KMS-11 (cell line): Measurements from ENCODE around the gene CPA2.
"Not testable (repeated sequence)": the region's sequence is repeated elsewhere in the genome, so short reads cannot be mapped to it uniquely, and the experiment has no call there.

Experiments
- H2AFZ ChIP-seq: fragments of 200-600 bp; sonication (generic); 2 replicates; pipeline ENCODE4 v1.6.1; 2016; ENCODE audit warnings: antibody characterized with exemption, mixed run types, low read depth
- H3K27ac ChIP-seq: fragments of 200-600 bp; sonication (generic); 2 replicates; pipeline ENCODE4 v1.6.1; 2016; ENCODE audit warnings: mild to moderate bottlenecking, mixed run types
- H3K27me3 ChIP-seq: fragments of 200-600 bp; sonication (generic); 2 replicates; pipeline ENCODE4 v1.6.1; 2017; ENCODE audit warnings: mild to moderate bottlenecking, low read depth, mixed run types, moderate library complexity; ENCODE audit not compliant: insufficient read depth
- H3K36me3 ChIP-seq: fragments of 200-600 bp; sonication (generic); 2 replicates; pipeline ENCODE4 v1.6.1; 2017; ENCODE audit warnings: mild to moderate bottlenecking, mixed run types; ENCODE audit not compliant: insufficient read depth
- H3K4me1 ChIP-seq: fragments of 200-600 bp; sonication (generic); 2 replicates; pipeline ENCODE4 v1.6.1; 2016; ENCODE audit warnings: mild to moderate bottlenecking, low read depth, mixed run types; ENCODE audit not compliant: poor library complexity, severe bottlenecking
- H3K4me2 ChIP-seq: fragments of 200-600 bp; sonication (generic); 2 replicates; pipeline ENCODE4 v1.7.0; 2016; ENCODE audit warnings: mild to moderate bottlenecking, mixed run types
- H3K4me3 ChIP-seq: fragments of 200-600 bp; sonication (generic); IDR thresholded peaks from 2 replicates; pipeline ENCODE4 v1.6.1; 2017; ENCODE audit warnings: low read depth, low read length, mixed read lengths; ENCODE audit not compliant: insufficient read depth
- H3K79me2 ChIP-seq: fragments of 200-600 bp; sonication (generic); 2 replicates; pipeline ENCODE4 v1.6.1; 2016; ENCODE audit warnings: low read depth, mixed run types; ENCODE audit not compliant: insufficient read depth
- H3K9ac ChIP-seq: fragments of 200-600 bp; sonication (generic); 2 replicates; pipeline ENCODE4 v1.6.1; 2016; ENCODE audit warnings: mild to moderate bottlenecking, mixed run types
- H4K20me1 ChIP-seq: fragments of 200-600 bp; sonication (generic); 2 replicates; pipeline ENCODE4 v1.6.1; 2016; ENCODE audit warnings: mild to moderate bottlenecking, mixed run types; ENCODE audit not compliant: insufficient read depth
- CTCF ChIP-seq: fragments of 200-600 bp; sonication (generic); conservative IDR thresholded peaks from 2 replicates; pipeline ENCODE4 v1.6.1; 2017; ENCODE audit warnings: low read depth, mild to moderate bottlenecking, antibody characterized with exemption, low read length, moderate library complexity, mixed read lengths

Gene CPA2

GRCh38 chr7:130223646-130224045 lies 43.0 kb upstream of the CPA2 start:
- H3K27me3 ChIP-seq: no peaks in the 10 kb centered on the region
- peaks cover 7% of the 10 kb centered on the region for H3K4me1 ChIP-seq
- no peak for TF ChIP-seq CTCF
- no peaks in the 10 kb centered on the region for H3K79me2 ChIP-seq
- H3K4me2 ChIP-seq: no peak overlapping the region
- no peaks in the 10 kb centered on the region for H4K20me1 ChIP-seq
- no peak overlapping the region for H3K9ac ChIP-seq
- no peak overlapping the region for H3K27ac ChIP-seq
- H2AFZ ChIP-seq: no peak overlapping the region
- no peaks in the 10 kb centered on the region for H3K36me3 ChIP-seq
- H3K4me3 ChIP-seq: no peak overlapping the region

- Histone ChIP-seq H4K20me1 (no peaks in the 10 kb centered on the region), H3K36me3 (no peaks in the 10 kb centered on the region), H3K4me1 (peaks cover 7% of the 10 kb centered on the region), H3K79me2 (no peaks in the 10 kb centered on the region), H3K4me2 (no peak overlapping the region), H3K27ac (no peak overlapping the region), H3K9ac (no peak overlapping the region), H3K4me3 (no peak overlapping the region), H3K27me3 (no peaks in the 10 kb centered on the region), H2AFZ (no peak overlapping the region)
- TF ChIP-seq CTCF: no peak
Measured at GRCh38 chr7:130224210-130224609, 42.5 kb upstream of the CPA2 start.

GRCh38 chr7:130224923-130225322 lies 41.7 kb upstream of the CPA2 start:
- not testable (repeated sequence) for H3K79me2 ChIP-seq, H2AFZ ChIP-seq, H3K9ac ChIP-seq, H3K36me3 ChIP-seq, H3K27me3 ChIP-seq, H4K20me1 ChIP-seq, H3K4me2 ChIP-seq, H3K4me3 ChIP-seq, H3K4me1 ChIP-seq, H3K27ac ChIP-seq

GRCh38 chr7:130226333-130226732 lies 40.3 kb upstream of the CPA2 start:
- H3K9ac ChIP-seq: no peak overlapping the region
- H3K4me2 ChIP-seq: no peak overlapping the region
- peaks cover 7% of the 10 kb centered on the region for H3K4me1 ChIP-seq
- no peak overlapping the region for H3K27ac ChIP-seq
- no peak overlapping the region for H3K4me3 ChIP-seq
- H3K36me3 ChIP-seq: no peaks in the 10 kb centered on the region
- TF ChIP-seq CTCF: no peak
- no peaks in the 10 kb centered on the region for H3K79me2 ChIP-seq
- no peak overlapping the region for H2AFZ ChIP-seq
- H4K20me1 ChIP-seq: no peaks in the 10 kb centered on the region
- H3K27me3 ChIP-seq: no peaks in the 10 kb centered on the region

GRCh38 chr7:130227883-130228575 lies 38.6 kb upstream of the CPA2 start:
- no peak for TF ChIP-seq CTCF
- Histone ChIP-seq H3K4me2 (no peak overlapping the region), H4K20me1 (no peaks in the 10 kb centered on the region), H3K36me3 (no peaks in the 10 kb centered on the region), H3K27me3 (no peaks in the 10 kb centered on the region), H3K4me1 (peaks cover 7% of the 10 kb centered on the region), H3K4me3 (no peak overlapping the region), H2AFZ (no peak overlapping the region), H3K9ac (no peak overlapping the region), H3K27ac (no peak overlapping the region), H3K79me2 (no peaks in the 10 kb centered on the region)
